ENCODE results near the gene TAOK2.
A peak's percentile ranks its signal among the peaks of the same experiment; 100 is the strongest.

Gene TAOK2

DNA sequence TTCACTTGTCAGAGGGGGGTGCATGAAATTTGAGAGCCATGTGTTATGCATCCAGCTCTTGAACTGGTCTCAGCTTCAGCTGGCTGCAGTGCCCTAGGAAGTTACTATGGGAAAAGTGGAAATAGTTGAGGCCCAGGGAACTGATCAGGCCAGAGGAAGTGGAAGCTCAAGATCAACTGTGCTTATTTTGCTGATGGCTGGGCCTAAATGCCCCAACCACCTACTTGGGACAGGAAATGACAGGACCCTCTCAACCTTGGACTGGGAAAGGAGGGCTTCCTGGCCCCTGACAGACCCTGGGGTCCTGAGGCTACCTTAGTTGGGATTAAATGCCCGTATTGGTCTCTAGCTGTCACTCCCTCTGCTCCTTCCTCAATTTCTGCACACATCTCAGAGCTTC is 1.2 kb upstream of the TAOK2 start:
- TF ChIP-seq, protein P1, sequence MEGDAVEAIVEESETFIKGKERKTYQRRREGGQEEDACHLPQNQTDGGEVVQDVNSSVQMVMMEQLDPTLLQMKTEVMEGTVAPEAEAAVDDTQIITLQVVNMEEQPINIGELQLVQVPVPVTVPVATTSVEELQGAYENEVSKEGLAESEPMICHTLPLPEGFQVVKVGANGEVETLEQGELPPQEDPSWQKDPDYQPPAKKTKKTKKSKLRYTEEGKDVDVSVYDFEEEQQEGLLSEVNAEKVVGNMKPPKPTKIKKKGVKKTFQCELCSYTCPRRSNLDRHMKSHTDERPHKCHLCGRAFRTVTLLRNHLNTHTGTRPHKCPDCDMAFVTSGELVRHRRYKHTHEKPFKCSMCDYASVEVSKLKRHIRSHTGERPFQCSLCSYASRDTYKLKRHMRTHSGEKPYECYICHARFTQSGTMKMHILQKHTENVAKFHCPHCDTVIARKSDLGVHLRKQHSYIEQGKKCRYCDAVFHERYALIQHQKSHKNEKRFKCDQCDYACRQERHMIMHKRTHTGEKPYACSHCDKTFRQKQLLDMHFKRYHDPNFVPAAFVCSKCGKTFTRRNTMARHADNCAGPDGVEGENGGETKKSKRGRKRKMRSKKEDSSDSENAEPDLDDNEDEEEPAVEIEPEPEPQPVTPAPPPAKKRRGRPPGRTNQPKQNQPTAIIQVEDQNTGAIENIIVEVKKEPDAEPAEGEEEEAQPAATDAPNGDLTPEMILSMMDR (IDR thresholded peaks at IDR 0.05; ENCODE audit: low read length): no peak
- TF ChIP-seq EZH2 (IDR thresholded peaks at IDR 0.05; ENCODE audit: borderline replicate concordance, low read length): no peak
- Histone ChIP-seq H3K4me3 (ENCODE audit: low read depth, low read length, poor library complexity, severe bottlenecking) (no peak overlapping the region), H2AFZ (ENCODE audit: low read length) (no peak overlapping the region), H3K36me3 (ENCODE audit: insufficient read depth, low read length) (peaks cover 19% of the 10 kb centered on the region), H3K27ac (ENCODE audit: low read depth, low read length, poor library complexity, severe bottlenecking) (no peak overlapping the region), H3K9me2 (ENCODE audit: low read depth, low read length) (no peaks in the 10 kb centered on the region), H3K4me2 (ENCODE audit: low read length) (no peak overlapping the region), H3K79me2 (ENCODE audit: insufficient read depth, low read length) (peaks cover 11% of the 10 kb centered on the region), H4K20me1 (ENCODE audit: insufficient read depth, low read length) (no peaks in the 10 kb centered on the region), H3K9ac (ENCODE audit: low read length) (no peak overlapping the region), H3K27me3 (ENCODE audit: insufficient read depth, low read length) (no peaks in the 10 kb centered on the region), H3K4me1 (ENCODE audit: insufficient read depth, low read length, severe bottlenecking) (peaks cover 25% of the 10 kb centered on the region), H3K9me3 (ENCODE audit: low read length) (no peaks in the 10 kb centered on the region), H3F3A (ENCODE audit: insufficient read depth, low read length) (no peaks in the 10 kb centered on the region; the same call in 1 of the 2 replicates)

GRCh38 chr16:29972992-29973383 is 680 bp upstream of the TAOK2 start:
- Histone ChIP-seq H3K27ac (ENCODE audit: low read depth, low read length, poor library complexity, severe bottlenecking) (peak overlapping the region; percentile 8), H3K79me2 (ENCODE audit: insufficient read depth, low read length) (peaks cover 11% of the 10 kb centered on the region), H3K9ac (ENCODE audit: low read length) (no peak overlapping the region), H2AFZ (ENCODE audit: low read length) (no peak overlapping the region), H3K9me2 (ENCODE audit: low read depth, low read length) (no peaks in the 10 kb centered on the region), H3K36me3 (ENCODE audit: insufficient read depth, low read length) (peaks cover 20% of the 10 kb centered on the region), H4K20me1 (ENCODE audit: insufficient read depth, low read length) (no peaks in the 10 kb centered on the region), H3K4me3 (ENCODE audit: low read depth, low read length, poor library complexity, severe bottlenecking) (no peak overlapping the region), H3K4me1 (ENCODE audit: insufficient read depth, low read length, severe bottlenecking) (peaks cover 25% of the 10 kb centered on the region), H3K4me2 (ENCODE audit: low read length) (no peak overlapping the region), H3K27me3 (ENCODE audit: insufficient read depth, low read length) (no peaks in the 10 kb centered on the region), H3K9me3 (ENCODE audit: low read length) (no peaks in the 10 kb centered on the region), H3F3A (ENCODE audit: insufficient read depth, low read length) (no peaks in the 10 kb centered on the region; the same call in 1 of the 2 replicates)
- TF ChIP-seq EZH2 (IDR thresholded peaks at IDR 0.05; ENCODE audit: borderline replicate concordance, low read length): no peak
- TF ChIP-seq, protein P1 (IDR thresholded peaks at IDR 0.05; ENCODE audit: low read length): no peak

GRCh38 chr16:29974291-29975133 is 844 bp downstream of the TAOK2 start:
- Histone ChIP-seq H3K79me2 (ENCODE audit: insufficient read depth, low read length) (peaks cover 11% of the 10 kb centered on the region), H3K27ac (ENCODE audit: low read depth, low read length, poor library complexity, severe bottlenecking) (peak overlapping the region; percentile 46), H3K9me2 (ENCODE audit: low read depth, low read length) (no peaks in the 10 kb centered on the region), H4K20me1 (ENCODE audit: insufficient read depth, low read length) (no peaks in the 10 kb centered on the region), H3K4me1 (ENCODE audit: insufficient read depth, low read length, severe bottlenecking) (peaks cover 25% of the 10 kb centered on the region), H3K9ac (ENCODE audit: low read length) (peak overlapping the region; percentile 95), H3K4me2 (ENCODE audit: low read length) (peak overlapping the region; percentile 93), H3K36me3 (ENCODE audit: insufficient read depth, low read length) (peaks cover 27% of the 10 kb centered on the region), H3K4me3 (ENCODE audit: low read depth, low read length, poor library complexity, severe bottlenecking) (peak overlapping the region; percentile 85), H3F3A (ENCODE audit: insufficient read depth, low read length) (no peaks in the 10 kb centered on the region; the same call in 1 of the 2 replicates), H3K27me3 (ENCODE audit: insufficient read depth, low read length) (no peaks in the 10 kb centered on the region), H3K9me3 (ENCODE audit: low read length) (no peaks in the 10 kb centered on the region), H2AFZ (ENCODE audit: low read length) (no peak overlapping the region)
- TF ChIP-seq EZH2 (IDR thresholded peaks at IDR 0.05; ENCODE audit: borderline replicate concordance, low read length): no peak
- TF ChIP-seq, protein P1 (IDR thresholded peaks at IDR 0.05; ENCODE audit: low read length): no peak

All from OCI-LY1 (cell line).